B cell (primary cell): Measurements from ENCODE around the gene MYH11.

Source experiments
- CTCF ChIP-seq: fragments of 200-600 bp; IDR thresholded peaks from one replicate; pipeline ENCODE4 v1.8.0; 2022; ENCODE audit warnings: antibody characterized with exemption, mild to moderate bottlenecking
- EZH2 ChIP-seq: IDR thresholded peaks from 2 replicates; pipeline ENCODE4 v1.6.1; 2012; ENCODE audit warnings: borderline replicate concordance, low read depth, mild to moderate bottlenecking, moderate library complexity, low read length; ENCODE audit not compliant: insufficient read depth, poor library complexity, severe bottlenecking

- TF ChIP-seq CTCF (no peak), EZH2 (no peak)
Observed at GRCh38 chr16:15739464-15739863, 117.4 kb downstream of the MYH11 start.
